H7 (cell line): ENCODE measurements around the gene OTULINL. TPM values are rescaled to one million over a fixed set of nuclear protein-coding genes. Genes with fewer than 3 reads are reported as not detected.

Experiments used
- DNase-seq: peaks from one replicate; pipeline ENCODE4 v3.0.0; 2012
- H3K27me3 ChIP-seq: 2 replicates; pipeline ENCODE4 v1.6.0; 2011; ENCODE audit warnings: mild to moderate bottlenecking, low read length; ENCODE audit not compliant: control insufficient read depth, insufficient read depth
- H3K36me3 ChIP-seq: replicated peaks from 2 replicates; pipeline ENCODE4 v1.5.1; 2011; ENCODE audit warnings: low read length; ENCODE audit not compliant: control insufficient read depth, insufficient read depth
- H3K4me3 ChIP-seq: 2 replicates; pipeline ENCODE4 v1.5.1; 2011; ENCODE audit warnings: low read depth, mild to moderate bottlenecking, control low read depth, low read length, moderate library complexity; ENCODE audit not compliant: insufficient read depth
- total RNA-seq: library from RNA; depleted of rRNA; stranded (reverse); fragments of >200 nt; shearing (Covaris generic); gene quantifications from 2 replicates; pipeline ENCODE4 v1.2.3, GENCODE V29; 2014

The OTULINL gene
- total RNA-seq, 1 experiment from 2014 or later, result 3.3 TPM

DNA sequence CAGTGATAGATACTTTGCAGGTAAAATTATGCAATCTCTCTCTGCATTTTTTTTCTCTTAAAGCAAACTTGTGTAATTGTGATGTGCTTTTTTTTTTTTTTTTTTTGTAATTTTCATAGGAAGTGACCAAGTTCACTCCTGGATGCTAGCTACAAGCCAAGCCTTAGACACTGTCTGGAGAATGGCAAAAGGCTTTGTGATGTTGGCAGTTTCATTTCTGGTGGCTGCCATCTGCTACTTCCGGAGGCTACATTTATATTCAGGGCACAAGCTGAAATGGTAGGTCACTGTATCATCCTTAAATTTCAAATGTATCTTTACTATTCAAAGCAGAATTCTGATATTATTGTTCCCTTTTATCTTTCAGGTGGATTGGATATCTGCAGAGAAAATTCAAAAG is 19.3 kb downstream of the OTULINL start:
- DNase-seq, result no peak
- H3K27me3 ChIP-seq, result no peaks in the 10 kb centered on the region
- no peaks in the 10 kb centered on the region for H3K36me3 ChIP-seq
- H3K4me3 ChIP-seq, result no peak overlapping the region

DNA sequence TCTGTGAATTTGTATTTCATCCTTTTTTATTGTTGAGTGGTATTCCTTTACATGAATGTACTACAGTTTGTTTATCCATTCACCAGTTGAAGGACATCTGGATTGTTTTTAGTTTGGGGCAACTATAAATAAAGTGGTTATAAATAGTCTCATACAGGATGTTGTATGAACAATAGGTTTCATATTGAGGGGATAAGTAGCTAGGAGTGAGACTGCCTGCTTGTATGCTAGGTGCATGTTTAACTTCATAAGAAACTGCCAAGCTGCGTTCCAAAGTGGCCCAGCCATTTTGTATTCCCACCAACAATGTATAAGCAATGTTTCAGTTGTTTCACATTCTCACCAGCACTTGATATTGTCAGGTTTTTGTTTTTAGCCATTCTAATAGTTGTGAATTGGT is 21.5 kb downstream of the OTULINL start:
- H3K36me3 ChIP-seq, result no peaks in the 10 kb centered on the region
- H3K27me3 ChIP-seq, result no peaks in the 10 kb centered on the region
- H3K4me3 ChIP-seq, result no peak overlapping the region
- no peak for DNase-seq

DNA sequence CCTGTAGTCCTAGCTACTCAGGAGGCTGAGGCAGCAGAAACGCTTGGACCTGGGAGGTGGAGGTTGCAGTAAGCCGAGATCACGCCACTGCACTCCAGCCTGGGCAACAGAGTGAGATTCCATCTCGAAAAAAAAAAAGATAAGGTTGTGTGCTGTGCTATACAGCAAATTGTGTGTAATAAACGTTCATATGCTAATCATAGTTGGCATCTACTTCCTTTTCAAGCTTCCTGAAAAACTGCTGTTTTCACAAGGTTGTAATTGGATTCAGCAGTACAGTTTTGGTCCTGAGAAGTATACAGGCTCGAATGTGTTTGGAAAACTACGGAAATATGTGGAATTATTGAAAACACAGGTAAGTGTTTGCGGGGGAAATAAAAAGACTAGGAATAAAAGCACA is 25.5 kb downstream of the OTULINL start:
- no peak for DNase-seq
- Histone ChIP-seq H3K36me3 (no peaks in the 10 kb centered on the region), H3K27me3 (no peaks in the 10 kb centered on the region), H3K4me3 (no peak overlapping the region)

DNA sequence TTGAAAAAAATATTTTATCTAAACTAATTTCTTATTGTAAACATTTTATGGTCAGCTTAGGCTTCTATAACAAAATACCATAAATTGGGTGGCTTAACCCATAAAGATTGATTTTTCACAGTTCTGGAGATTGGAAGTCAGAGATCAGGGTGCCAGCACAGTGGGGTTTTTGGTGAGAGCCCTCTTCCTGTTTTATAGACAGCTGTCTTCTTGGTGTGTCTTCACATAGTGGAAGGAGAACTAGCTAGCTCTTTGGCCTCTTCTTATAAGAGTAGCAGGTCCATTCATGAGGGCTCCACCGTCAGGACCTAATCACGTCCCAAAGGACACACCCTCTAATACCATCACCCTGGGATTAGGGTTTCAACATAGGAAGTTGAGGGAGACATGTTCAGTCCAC is 26.6 kb downstream of the OTULINL start:
- Histone ChIP-seq H3K4me3 (no peak overlapping the region), H3K36me3 (no peaks in the 10 kb centered on the region; the same call in 1 of the 2 replicates), H3K27me3 (no peaks in the 10 kb centered on the region)
- no peak for DNase-seq

DNA sequence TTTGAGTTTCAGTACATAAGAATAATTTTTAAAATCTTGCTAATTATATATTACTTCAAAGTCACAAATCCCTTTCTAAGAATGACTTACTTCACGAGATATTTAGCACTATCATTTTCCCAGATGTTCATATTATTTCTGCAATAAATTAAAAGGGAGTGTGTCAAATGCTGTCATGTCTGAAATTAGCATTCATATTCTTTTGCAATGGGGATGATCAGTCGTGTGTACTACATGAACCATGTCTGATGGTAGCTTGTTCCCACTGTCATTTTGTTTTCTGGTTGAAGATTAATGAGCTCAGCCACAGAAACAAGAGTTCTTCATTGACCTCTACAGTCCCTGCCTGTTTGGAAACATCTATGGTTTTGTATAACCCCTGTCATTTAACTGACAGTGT is 30.1 kb downstream of the OTULINL start:
- no peak for DNase-seq
- no peaks in the 10 kb centered on the region; the same call in 1 of the 2 replicates for H3K36me3 ChIP-seq
- H3K27me3 ChIP-seq, result no peaks in the 10 kb centered on the region
- no peak overlapping the region for H3K4me3 ChIP-seq

GRCh38 chr5:14614490-14614889 is 32.9 kb downstream of the OTULINL start:
- no peaks in the 10 kb centered on the region; the same call in 1 of the 2 replicates for H3K36me3 ChIP-seq
- H3K27me3 ChIP-seq, result no peaks in the 10 kb centered on the region
- H3K4me3 ChIP-seq, result no peak overlapping the region
- DNase-seq, result no peak

GRCh38 chr5:14615365-14615764 is 33.8 kb downstream of the OTULINL start:
- H3K27me3 ChIP-seq, result no peaks in the 10 kb centered on the region
- no peaks in the 10 kb centered on the region; the same call in 1 of the 2 replicates for H3K36me3 ChIP-seq
- no peak for DNase-seq
- H3K4me3 ChIP-seq, result no peak overlapping the region

GRCh38 chr5:14617441-14617840 is 35.8 kb downstream of the OTULINL start:
- H3K4me3 ChIP-seq, result no peak overlapping the region

GRCh38 chr5:14627270-14627669 is 45.7 kb downstream of the OTULINL start:
- H3K36me3 ChIP-seq, result no peaks in the 10 kb centered on the region
- H3K27me3 ChIP-seq, result no peaks in the 10 kb centered on the region
- no peak for DNase-seq
- no peak overlapping the region for H3K4me3 ChIP-seq

More at GRCh38 chr5:14617441-14617840, 35.8 kb downstream of the OTULINL start:
- DNase-seq, result no peak
- no peaks in the 10 kb centered on the region; the same call in 1 of the 2 replicates for H3K36me3 ChIP-seq
- no peaks in the 10 kb centered on the region for H3K27me3 ChIP-seq

DNA sequence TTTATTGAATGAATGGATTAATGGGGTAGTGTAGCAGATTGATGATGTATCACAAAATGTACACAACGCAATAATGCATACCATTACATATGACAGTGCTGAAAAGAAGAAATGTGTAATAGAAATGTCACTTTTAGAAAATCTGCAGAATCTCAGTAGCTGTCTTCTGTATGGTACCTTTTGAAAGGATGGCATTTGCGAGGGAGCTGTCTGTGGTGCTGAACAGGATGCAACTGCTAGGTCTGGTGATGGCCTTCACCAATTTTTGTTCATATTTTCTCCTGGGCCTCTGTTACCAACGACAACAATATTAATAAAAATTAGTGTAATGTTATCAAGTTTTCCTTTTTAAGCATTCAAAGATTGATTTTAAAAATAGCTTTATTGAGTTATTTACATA is 46.8 kb downstream of the OTULINL start:
- peak; percentile 40 for DNase-seq
- H3K36me3 ChIP-seq, result no peaks in the 10 kb centered on the region
- H3K4me3 ChIP-seq, result no peak overlapping the region
- H3K27me3 ChIP-seq, result no peaks in the 10 kb centered on the region

DNA sequence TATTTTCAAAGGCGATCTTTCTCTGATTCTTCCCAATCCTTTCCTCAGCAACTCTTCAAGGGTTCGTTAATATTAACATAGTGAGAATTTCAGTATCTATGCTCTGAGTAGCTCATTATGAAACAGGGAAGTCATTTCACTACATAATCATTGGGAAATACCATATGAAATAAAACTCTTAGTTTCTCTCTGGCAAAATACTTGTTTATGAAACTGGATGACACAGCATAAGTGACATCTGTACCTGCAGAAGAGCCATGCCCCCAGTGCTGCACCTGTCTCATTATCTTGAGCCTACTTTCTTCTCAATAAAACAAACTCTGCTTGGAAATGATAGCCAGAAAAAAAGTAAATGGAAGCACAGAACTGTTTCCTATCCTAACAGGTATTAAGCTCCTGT is 49.1 kb downstream of the OTULINL start:
- no peak for DNase-seq

GRCh38 chr5:14635656-14636055 is 54.1 kb downstream of the OTULINL start:
- Histone ChIP-seq H3K4me3 (no peak overlapping the region), H3K36me3 (no peaks in the 10 kb centered on the region), H3K27me3 (no peaks in the 10 kb centered on the region)
- DNase-seq, result no peak

More for the DNA sequence above, 49.1 kb downstream of the OTULINL start:
- Histone ChIP-seq H3K36me3 (no peaks in the 10 kb centered on the region), H3K4me3 (no peak overlapping the region), H3K27me3 (no peaks in the 10 kb centered on the region)

GRCh38 chr5:14640765-14641164 is 59.2 kb downstream of the OTULINL start:
- peak; percentile 27 for DNase-seq
- Histone ChIP-seq H3K36me3 (no peaks in the 10 kb centered on the region), H3K27me3 (no peaks in the 10 kb centered on the region), H3K4me3 (no peak overlapping the region)

GRCh38 chr5:14644623-14645237 is 63.1 kb downstream of the OTULINL start:
- no peak overlapping the region for H3K4me3 ChIP-seq
- DNase-seq, result peak; percentile 25
- H3K36me3 ChIP-seq, result no peaks in the 10 kb centered on the region
- H3K27me3 ChIP-seq, result no peaks in the 10 kb centered on the region

- Histone ChIP-seq H3K4me3 (no peak overlapping the region), H3K36me3 (no peaks in the 10 kb centered on the region), H3K27me3 (no peaks in the 10 kb centered on the region)
- DNase-seq, result no peak
Measured at GRCh38 chr5:14650052-14650451, 68.5 kb downstream of the OTULINL start.
